Hepatocyte (in vitro differentiated cells): ENCODE data around the gene EHBP1L1. TPM values are rescaled to one million over a fixed set of nuclear protein-coding genes. Genes with fewer than 3 reads are reported as not detected.

Experiments used
- DNase-seq: peaks from one replicate; pipeline ENCODE4 v3.0.0-alpha.2; 2016; ENCODE audit warnings: low spot score
- H2AFZ ChIP-seq: fragments of 200-600 bp; sonication (generic); 2 replicates; pipeline ENCODE4 v1.6.0; 2016; ENCODE audit warnings: antibody characterized with exemption, mild to moderate bottlenecking
- H3K27ac ChIP-seq: fragments of 200-600 bp; sonication (generic); 2 replicates; pipeline ENCODE4 v1.5.1; 2016; ENCODE audit warnings: mild to moderate bottlenecking
- H3K27me3 ChIP-seq: fragments of 200-600 bp; sonication (generic); 2 replicates; pipeline ENCODE4 v1.6.1; 2016
- H3K36me3 ChIP-seq: fragments of 200-600 bp; sonication (generic); replicated peaks from 2 replicates; pipeline ENCODE4 v1.5.1; 2016; ENCODE audit warnings: low read depth; ENCODE audit not compliant: insufficient read depth
- H3K4me1 ChIP-seq: fragments of 200-600 bp; sonication (generic); 2 replicates; pipeline ENCODE4 v1.5.1; 2016; ENCODE audit warnings: mild to moderate bottlenecking, moderate library complexity; ENCODE audit not compliant: insufficient read depth
- H3K4me2 ChIP-seq: fragments of 200-600 bp; sonication (generic); 2 replicates; pipeline ENCODE4 v1.6.0; 2016
- H3K4me3 ChIP-seq: fragments of 200-600 bp; sonication (generic); 2 replicates; pipeline ENCODE4 v1.5.1; 2016; ENCODE audit warnings: mild to moderate bottlenecking
- H3K79me2 ChIP-seq: fragments of 200-600 bp; sonication (generic); 2 replicates; pipeline ENCODE4 v1.6.0; 2017; ENCODE audit warnings: mild to moderate bottlenecking
- H3K9me2 ChIP-seq: fragments of 200-600 bp; sonication (generic); replicated peaks from 2 replicates; pipeline ENCODE4 v1.6.0; 2017; ENCODE audit warnings: mild to moderate bottlenecking; ENCODE audit not compliant: insufficient read depth
- H3K9me3 ChIP-seq: fragments of 200-600 bp; sonication (generic); 2 replicates; pipeline ENCODE4 v1.5.1; 2016; ENCODE audit warnings: low read depth, mild to moderate bottlenecking
- H4K20me1 ChIP-seq: fragments of 200-600 bp; sonication (generic); 2 replicates; pipeline ENCODE4 v1.6.0; 2016; ENCODE audit warnings: mild to moderate bottlenecking; ENCODE audit not compliant: insufficient read depth, poor library complexity, severe bottlenecking
- EZH2 ChIP-seq: fragments of 200-600 bp; sonication (generic); IDR thresholded peaks from 2 replicates; pipeline ENCODE4 v1.6.1; 2016; ENCODE audit warnings: antibody characterized with exemption, mild to moderate bottlenecking, borderline replicate concordance
- EZH2phosphoT487 ChIP-seq: fragments of 200-600 bp; sonication (generic); IDR thresholded peaks from one replicate; pipeline ENCODE4 v1.6.1; 2018; ENCODE audit warnings: antibody characterized with exemption, mild to moderate bottlenecking, low read depth, moderate library complexity; ENCODE audit not compliant: unreplicated experiment, severe bottlenecking
- WGBS: methylation state at CpG from one replicate; pipeline ENCODE4 v1.1.6; 2016; ENCODE audit warnings: low lambda C conversion rate; ENCODE audit errors: missing lambda C conversion rate; 5-methylcytosine and 5-hydroxymethylcytosine counted together
- polyA plus RNA-seq: library from polyadenylated mRNA; unstranded; fragments of >200 nt; fragmentation: Nextera tagmentation; extraction: Ambion mirVana; gene quantifications from 2 replicates; pipeline ENCODE4 v1.2.1, GENCODE V29; 2016
- total RNA-seq: library from RNA; depleted of rRNA; stranded (reverse); fragments of >200 nt; gene quantifications from 2 replicates; pipeline ENCODE4 v1.2.3, GENCODE V29; 2014
- TF ChIP-seq, protein P1 (sequence below): fragments of 200-600 bp; sonication (generic); IDR thresholded peaks from 2 replicates; pipeline ENCODE4 v1.5.1; 2016; ENCODE audit warnings: antibody characterized with exemption, mild to moderate bottlenecking; ENCODE audit not compliant: poor library complexity

EHBP1L1 gene
- total and polyA plus RNA-seq, 2 experiments from 2014 or later, result 12.5 to 20.9 TPM

DNA sequence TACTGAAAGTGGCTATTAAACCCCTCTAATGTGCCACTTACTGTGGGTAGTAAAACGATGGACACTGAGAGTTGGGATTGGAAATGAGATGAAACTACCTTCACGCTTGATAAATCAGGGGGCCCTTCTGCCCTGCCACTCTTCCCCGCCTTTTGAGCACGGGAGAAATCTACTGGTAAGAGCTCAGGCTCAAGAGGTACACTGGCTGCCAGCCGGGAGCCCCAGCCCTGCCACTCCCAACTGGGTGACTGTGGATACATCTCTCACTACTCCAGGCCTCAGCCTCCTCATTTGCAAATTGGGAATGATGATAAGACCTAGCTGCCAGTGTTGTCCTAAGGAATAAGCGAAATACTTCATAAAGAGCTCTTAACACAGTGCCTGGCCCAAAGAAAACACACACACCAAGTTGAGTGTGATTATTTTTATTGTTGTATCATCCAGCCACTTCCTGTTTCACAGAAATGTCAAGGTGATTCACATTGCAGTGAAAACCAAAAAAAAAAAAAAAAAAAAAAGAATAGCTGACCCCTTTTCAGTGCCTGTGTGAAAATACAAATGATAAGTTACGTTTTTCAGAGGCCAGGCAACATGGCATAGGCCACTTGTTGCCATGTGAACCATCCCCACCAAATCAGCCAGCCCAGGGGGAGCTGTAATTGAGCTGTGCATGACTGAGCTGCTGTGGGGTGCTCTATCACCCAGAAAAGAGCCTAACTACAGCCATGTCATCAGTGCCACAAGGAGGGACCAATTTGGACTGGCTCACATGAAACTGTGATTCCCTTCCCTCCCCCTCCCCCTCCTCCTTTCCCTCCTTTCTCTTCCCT is 10.0 kb upstream of the EHBP1L1 start:
- WGBS, result 88% methylated on average over 7 of the region's 7 CpGs
- H3K9me3 ChIP-seq, result no peaks in the 10 kb centered on the region
- no peak for DNase-seq
- H2AFZ ChIP-seq, result no peak overlapping the region
- no peaks in the 10 kb centered on the region for H3K36me3 ChIP-seq
- no peaks in the 10 kb centered on the region for H4K20me1 ChIP-seq
- H3K9me2 ChIP-seq, result no peaks in the 10 kb centered on the region
- peaks cover 15% of the 10 kb centered on the region for H3K4me1 ChIP-seq
- TF ChIP-seq EZH2, result no peak
- no peak for TF ChIP-seq EZH2phosphoT487
- TF ChIP-seq, protein P1, sequence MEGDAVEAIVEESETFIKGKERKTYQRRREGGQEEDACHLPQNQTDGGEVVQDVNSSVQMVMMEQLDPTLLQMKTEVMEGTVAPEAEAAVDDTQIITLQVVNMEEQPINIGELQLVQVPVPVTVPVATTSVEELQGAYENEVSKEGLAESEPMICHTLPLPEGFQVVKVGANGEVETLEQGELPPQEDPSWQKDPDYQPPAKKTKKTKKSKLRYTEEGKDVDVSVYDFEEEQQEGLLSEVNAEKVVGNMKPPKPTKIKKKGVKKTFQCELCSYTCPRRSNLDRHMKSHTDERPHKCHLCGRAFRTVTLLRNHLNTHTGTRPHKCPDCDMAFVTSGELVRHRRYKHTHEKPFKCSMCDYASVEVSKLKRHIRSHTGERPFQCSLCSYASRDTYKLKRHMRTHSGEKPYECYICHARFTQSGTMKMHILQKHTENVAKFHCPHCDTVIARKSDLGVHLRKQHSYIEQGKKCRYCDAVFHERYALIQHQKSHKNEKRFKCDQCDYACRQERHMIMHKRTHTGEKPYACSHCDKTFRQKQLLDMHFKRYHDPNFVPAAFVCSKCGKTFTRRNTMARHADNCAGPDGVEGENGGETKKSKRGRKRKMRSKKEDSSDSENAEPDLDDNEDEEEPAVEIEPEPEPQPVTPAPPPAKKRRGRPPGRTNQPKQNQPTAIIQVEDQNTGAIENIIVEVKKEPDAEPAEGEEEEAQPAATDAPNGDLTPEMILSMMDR, result no peak
- no peaks in the 10 kb centered on the region for H3K27me3 ChIP-seq
- H3K4me3 ChIP-seq, result no peak overlapping the region
- H3K4me2 ChIP-seq, result no peak overlapping the region
- H3K79me2 ChIP-seq, result peaks cover 36% of the 10 kb centered on the region
- H3K27ac ChIP-seq, result no peak overlapping the region

DNA sequence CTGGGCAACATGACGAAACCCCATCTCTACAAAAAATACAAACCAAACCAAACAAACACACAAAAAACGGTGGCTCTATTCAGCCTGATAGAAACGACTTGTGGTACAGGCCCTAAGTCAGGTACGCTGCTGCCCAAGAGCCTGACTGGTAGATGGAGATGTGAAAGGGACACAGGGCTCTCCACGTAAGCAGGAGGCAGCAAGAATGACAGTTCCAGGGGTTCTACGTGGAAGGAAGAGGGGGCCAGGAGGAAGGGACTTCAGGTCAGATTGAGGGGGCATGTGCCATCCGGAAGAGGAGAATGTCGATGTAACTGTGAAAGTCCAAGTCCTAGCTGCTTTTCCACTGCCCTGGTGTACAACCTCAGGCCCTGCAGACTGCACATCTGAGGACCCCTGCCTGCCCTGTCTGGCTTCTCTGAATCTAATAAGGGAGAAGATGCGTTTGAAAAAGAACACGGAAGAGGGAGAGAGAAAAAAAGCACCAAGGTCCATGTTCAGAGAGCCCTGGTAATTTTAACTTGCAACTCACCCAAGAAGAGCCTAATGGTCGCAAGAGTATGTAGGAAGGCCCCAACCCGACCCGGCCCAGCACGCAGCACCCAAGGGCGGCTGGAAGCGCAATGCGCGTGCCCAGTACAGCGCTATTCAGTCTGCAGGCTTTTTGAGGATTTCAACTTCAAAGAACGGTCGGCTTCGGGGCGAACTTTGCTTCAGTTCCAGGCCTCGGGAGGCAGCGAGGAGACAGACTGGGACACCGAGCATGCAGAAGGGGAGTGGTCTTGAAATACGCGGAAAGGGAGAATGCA is 6.5 kb upstream of the EHBP1L1 start:
- Histone ChIP-seq H3K4me1 (peaks cover 37% of the 10 kb centered on the region), H3K9me3 (no peaks in the 10 kb centered on the region), H3K36me3 (no peaks in the 10 kb centered on the region), H3K79me2 (peaks cover 59% of the 10 kb centered on the region), H3K4me3 (peak overlapping the region; percentile 53), H3K27ac (peak overlapping the region; percentile 84), H3K9me2 (no peaks in the 10 kb centered on the region), H2AFZ (peak overlapping the region; percentile 49), H3K27me3 (no peaks in the 10 kb centered on the region), H4K20me1 (peaks cover 14% of the 10 kb centered on the region), H3K4me2 (peak overlapping the region; percentile 91)
- DNase-seq, result no peak
- TF ChIP-seq EZH2phosphoT487 (no peak), EZH2 (no peak)
- TF ChIP-seq, protein P1, result no peak
- WGBS, result 16% methylated on average over 28 of the region's 28 CpGs

DNA sequence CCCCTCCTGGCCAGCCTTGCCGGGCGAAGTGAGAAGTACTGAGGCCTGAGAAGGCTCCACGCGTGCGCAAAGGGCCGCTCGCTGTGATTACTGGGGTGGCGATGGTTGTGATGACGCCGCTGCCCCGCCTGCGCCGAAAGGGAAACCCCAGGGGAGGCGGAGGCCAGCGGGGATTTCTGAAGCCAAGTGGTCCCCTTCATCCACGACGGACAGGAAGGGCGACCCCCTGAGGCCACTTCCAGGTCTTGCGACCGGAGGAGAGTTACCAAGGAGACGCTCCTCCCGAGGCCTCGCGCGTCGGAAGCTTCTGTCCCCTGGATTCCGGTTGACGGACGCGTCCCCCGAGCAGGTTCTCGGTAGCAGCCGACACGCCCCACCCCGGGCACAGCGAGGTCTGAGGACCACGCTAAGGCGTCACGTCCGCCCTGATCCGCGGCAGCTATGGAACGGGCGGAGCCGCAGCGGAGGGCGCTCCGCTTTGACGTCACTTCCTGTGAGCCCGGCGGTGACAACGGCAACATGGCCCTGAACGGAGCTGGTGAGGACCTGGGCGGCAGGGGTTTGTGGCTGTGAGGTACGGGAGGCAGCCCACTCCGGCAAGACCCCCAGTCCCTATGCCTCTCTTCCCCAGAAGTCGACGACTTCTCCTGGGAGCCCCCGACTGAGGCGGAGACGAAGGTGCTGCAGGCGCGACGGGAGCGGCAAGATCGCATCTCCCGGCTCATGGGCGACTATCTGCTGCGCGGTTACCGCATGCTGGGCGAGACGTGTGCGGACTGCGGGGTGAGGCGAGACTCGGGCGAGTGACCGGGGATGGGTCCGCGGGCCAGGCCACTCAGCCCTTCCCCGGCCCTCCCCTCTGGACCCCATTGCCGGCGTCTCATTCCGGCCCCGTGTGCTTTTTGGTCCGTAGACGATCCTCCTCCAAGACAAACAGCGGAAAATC is 5.6 kb upstream of the EHBP1L1 start, which contains the start of gene ZNRD2:
TSS of gene ZNRD2 (plus strand) at position 505 of the 946 bp plus-strand sequence. CDS start at position 520, 15 bp downstream.
- H3K9me2 ChIP-seq, result no peaks in the 10 kb centered on the region
- H3K36me3 ChIP-seq, result no peaks in the 10 kb centered on the region
- H3K27ac ChIP-seq, result peak within 1 kb of the TSS; percentile 84
- peaks cover 59% of the 10 kb centered on the region for H3K79me2 ChIP-seq
- no peak for TF ChIP-seq EZH2phosphoT487
- TF ChIP-seq, protein P1, result peak; percentile 69
- peaks cover 43% of the 10 kb centered on the region for H3K4me1 ChIP-seq
- 1% methylated on average over 84 of the region's 89 CpGs for WGBS
- peak within 1 kb of the TSS; percentile 49 for H2AFZ ChIP-seq
- H3K4me2 ChIP-seq, result peak within 1 kb of the TSS; percentile 98
- H3K4me3 ChIP-seq, result peak within 1 kb of the TSS; percentile 64
- peaks cover 19% of the 10 kb centered on the region for H4K20me1 ChIP-seq
- H3K27me3 ChIP-seq, result no peaks in the 10 kb centered on the region
- no peaks in the 10 kb centered on the region for H3K9me3 ChIP-seq
- peak; percentile 99 for DNase-seq
